Measurements from ENCODE around the gene PRMT9. TPM values are rescaled to one million over a fixed set of nuclear protein-coding genes. Genes with fewer than 3 reads are reported as not detected.

PRMT9 gene
- total RNA-seq, 1 experiment from 2014 or later, result 10.5 TPM

DNA sequence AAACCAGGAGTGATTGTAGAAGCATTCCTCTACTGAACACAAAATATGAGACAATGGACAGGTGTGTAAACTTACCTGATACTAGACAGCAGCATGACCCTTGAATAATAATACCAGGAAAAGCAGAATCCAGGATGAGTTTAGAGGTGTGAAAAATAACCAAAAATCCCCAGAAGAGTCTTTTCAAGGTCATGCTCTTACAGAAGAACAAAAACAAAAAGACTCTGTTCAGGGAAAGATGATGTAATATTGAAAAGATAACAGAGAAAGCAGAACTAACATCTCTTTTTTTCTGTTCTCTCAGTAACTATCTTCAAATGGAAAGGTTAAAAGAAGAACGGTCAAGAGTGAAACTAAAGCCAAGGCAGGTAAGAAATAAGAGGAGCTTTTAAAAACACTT lies 33.9 kb upstream of the PRMT9 start:
- Histone ChIP-seq H3K79me1 (ENCODE audit: insufficient read depth, low read depth, low read length, poor library complexity, severe bottlenecking) (no peaks in the 10 kb centered on the region), H3T11ph (ENCODE audit: low read length) (no peak overlapping the region), H3K27me3 (ENCODE audit: insufficient read depth, low read length) (no peaks in the 10 kb centered on the region), H3K14ac (ENCODE audit: insufficient read depth, low read length) (no peak overlapping the region), H4K91ac (ENCODE audit: insufficient read length, low read depth, low read length) (no peak overlapping the region), H2BK15ac (ENCODE audit: low read depth, low read length) (no peak overlapping the region), H3K23me2 (ENCODE audit: insufficient read length, low read depth, low read length, poor library complexity, severe bottlenecking) (no peaks in the 10 kb centered on the region), H4K5ac (ENCODE audit: insufficient read length, low read depth, low read length) (no peak overlapping the region), H2BK120ac (ENCODE audit: low read depth, low read length, poor library complexity, severe bottlenecking) (no peak overlapping the region), H4K8ac (replicated peaks; ENCODE audit: insufficient read length, low read depth, low read length) (no peak overlapping the region), H4K20me1 (ENCODE audit: control insufficient read depth, insufficient read depth, insufficient read length) (no peaks in the 10 kb centered on the region), H3K18ac (ENCODE audit: insufficient read length, low read depth, low read length) (no peak overlapping the region), H2AK5ac (ENCODE audit: insufficient read length, low read length) (no peak overlapping the region), H2BK5ac (ENCODE audit: insufficient read length, low read length) (no peak overlapping the region), H2BK12ac (ENCODE audit: insufficient read length, low read depth, low read length) (no peak overlapping the region), H3K4ac (ENCODE audit: low read depth, low read length) (no peak overlapping the region), H3K9me3 (ENCODE audit: control insufficient read depth, low read depth, low read length) (no peaks in the 10 kb centered on the region), H3K79me2 (ENCODE audit: insufficient read depth, low read length) (no peaks in the 10 kb centered on the region), H3K23ac (ENCODE audit: insufficient read length, low read depth, low read length) (no peak overlapping the region), H3K9ac (ENCODE audit: extremely low read depth, insufficient read length, low read length) (no peak overlapping the region), H3K4me2 (ENCODE audit: insufficient read depth, insufficient read length, low read length) (no peak overlapping the region), H2AFZ (ENCODE audit: low read length) (no peak overlapping the region), H3K4me1 (ENCODE audit: insufficient read depth, low read length) (no peaks in the 10 kb centered on the region), H3K27ac (ENCODE audit: insufficient read length, low read depth, low read length) (no peak overlapping the region), H2BK20ac (ENCODE audit: low read depth, low read length, poor library complexity, severe bottlenecking) (no peak overlapping the region), H3K56ac (ENCODE audit: insufficient read length, low read depth, low read length) (no peak overlapping the region)
- Mint-ChIP-seq H3K4me1 (no peaks in the 10 kb centered on the region), H3K9me3 (no peaks in the 10 kb centered on the region), H3K27me3 (ENCODE audit: low read depth) (no peaks in the 10 kb centered on the region), H3K4me3 (no peak overlapping the region), H3K27ac (no peak overlapping the region), H3K36me3 (ENCODE audit: insufficient read depth in 1 of 3, low read depth in 3 of 3) (no peaks in the 10 kb centered on the region)
- no peak for DNase-seq
- no CpG with 5 or more reads among the region's 1 CpG for WGBS (ENCODE audit: extremely low coverage, insufficient read length, low lambda C conversion rate)
- no peak for TF ChIP-seq CTCF (conservative IDR thresholded peaks at IDR 0.05)

Measured in H9 (cell line).